GM21576 (cell line): Measurements from ENCODE around the gene DSPP.

ENCODE experiments used
- ATAC-seq: cut with Tn5 transposase; IDR thresholded peaks from one replicate; pipeline ENCODE4 v1.9.1; 2021; ENCODE audit warnings: mild to moderate bottlenecking, moderate library complexity; ENCODE audit not compliant: unreplicated experiment

DSPP gene

GRCh38 chr4:87624698-87625097 is 16.4 kb downstream of the DSPP start:
- no peak for ATAC-seq

- no peak for ATAC-seq
Measured at GRCh38 chr4:87631668-87632067, 23.3 kb downstream of the DSPP start.

GRCh38 chr4:87632469-87632868 is 24.1 kb downstream of the DSPP start:
- no peak for ATAC-seq

- no peak for ATAC-seq
Measured at GRCh38 chr4:87633243-87633642, 24.9 kb downstream of the DSPP start.

GRCh38 chr4:87644286-87644685 is 36.0 kb downstream of the DSPP start:
- ATAC-seq = no peak

- ATAC-seq = no peak
Measured at GRCh38 chr4:87649980-87650379, 41.7 kb downstream of the DSPP start, which contains the start of gene DMP1. Gene DMP1 (plus strand): TSS chr4:87650280. CDS start chr4:87656493, 6,213 bp downstream.

GRCh38 chr4:87650938-87651337 is 42.6 kb downstream of the DSPP start:
- no peak for ATAC-seq

GRCh38 chr4:87651941-87652340 is 43.6 kb downstream of the DSPP start:
- no peak for ATAC-seq

- ATAC-seq = no peak
Measured at GRCh38 chr4:87654487-87655044, 46.2 kb downstream of the DSPP start.

- no peak for ATAC-seq
Measured at GRCh38 chr4:87657525-87657924, 49.2 kb downstream of the DSPP start.

GRCh38 chr4:87659247-87659931 is 51.1 kb downstream of the DSPP start:
- ATAC-seq = no peak

GRCh38 chr4:87662871-87663270 is 54.5 kb downstream of the DSPP start:
- ATAC-seq = no peak
